Fibroblast of the aortic adventitia (primary cell): ENCODE data around the gene PDE11A. TPM values are rescaled to one million over a fixed set of nuclear protein-coding genes. Genes with fewer than 3 reads are reported as not detected.
"Not testable (repeated sequence)": the region's sequence is repeated elsewhere in the genome, so short reads cannot be mapped to it uniquely, and the experiment has no call there.

Experiments
- DNase-seq: peaks from one replicate; pipeline ENCODE4 v3.0.0-alpha.2; 2010; ENCODE audit warnings: low read depth
- H3K4me3 ChIP-seq: 2 replicates; pipeline ENCODE4 v1.5.1; 2011; ENCODE audit warnings: low read depth, mild to moderate bottlenecking, control low read depth, low read length, moderate library complexity
- total RNA-seq: library from RNA; depleted of rRNA; stranded (reverse); fragments of >200 nt; gene quantifications from 2 replicates; pipeline ENCODE4 v1.2.3, GENCODE V29; 2012; ENCODE audit warnings: low replicate concordance
- TF ChIP-seq, protein P1 (sequence below): IDR thresholded peaks from 2 replicates; pipeline ENCODE4 v1.5.1; 2011; ENCODE audit warnings: mild to moderate bottlenecking, low read length, control low read depth, inconsistent platforms; ENCODE audit not compliant: insufficient read depth

Gene PDE11A
- total RNA-seq, 1 donor: not detected

- DNase-seq: no peak
- TF ChIP-seq, protein P1, sequence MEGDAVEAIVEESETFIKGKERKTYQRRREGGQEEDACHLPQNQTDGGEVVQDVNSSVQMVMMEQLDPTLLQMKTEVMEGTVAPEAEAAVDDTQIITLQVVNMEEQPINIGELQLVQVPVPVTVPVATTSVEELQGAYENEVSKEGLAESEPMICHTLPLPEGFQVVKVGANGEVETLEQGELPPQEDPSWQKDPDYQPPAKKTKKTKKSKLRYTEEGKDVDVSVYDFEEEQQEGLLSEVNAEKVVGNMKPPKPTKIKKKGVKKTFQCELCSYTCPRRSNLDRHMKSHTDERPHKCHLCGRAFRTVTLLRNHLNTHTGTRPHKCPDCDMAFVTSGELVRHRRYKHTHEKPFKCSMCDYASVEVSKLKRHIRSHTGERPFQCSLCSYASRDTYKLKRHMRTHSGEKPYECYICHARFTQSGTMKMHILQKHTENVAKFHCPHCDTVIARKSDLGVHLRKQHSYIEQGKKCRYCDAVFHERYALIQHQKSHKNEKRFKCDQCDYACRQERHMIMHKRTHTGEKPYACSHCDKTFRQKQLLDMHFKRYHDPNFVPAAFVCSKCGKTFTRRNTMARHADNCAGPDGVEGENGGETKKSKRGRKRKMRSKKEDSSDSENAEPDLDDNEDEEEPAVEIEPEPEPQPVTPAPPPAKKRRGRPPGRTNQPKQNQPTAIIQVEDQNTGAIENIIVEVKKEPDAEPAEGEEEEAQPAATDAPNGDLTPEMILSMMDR: no peak
- H3K4me3 ChIP-seq: no peak overlapping the region
Measured at GRCh38 chr2:177972782-177973181, 99.8 kb downstream of the PDE11A start.

GRCh38 chr2:177972123-177972522 is 100.5 kb downstream of the PDE11A start:
- no peak for DNase-seq
- TF ChIP-seq, protein P1: no peak
- no peak overlapping the region for H3K4me3 ChIP-seq

DNA sequence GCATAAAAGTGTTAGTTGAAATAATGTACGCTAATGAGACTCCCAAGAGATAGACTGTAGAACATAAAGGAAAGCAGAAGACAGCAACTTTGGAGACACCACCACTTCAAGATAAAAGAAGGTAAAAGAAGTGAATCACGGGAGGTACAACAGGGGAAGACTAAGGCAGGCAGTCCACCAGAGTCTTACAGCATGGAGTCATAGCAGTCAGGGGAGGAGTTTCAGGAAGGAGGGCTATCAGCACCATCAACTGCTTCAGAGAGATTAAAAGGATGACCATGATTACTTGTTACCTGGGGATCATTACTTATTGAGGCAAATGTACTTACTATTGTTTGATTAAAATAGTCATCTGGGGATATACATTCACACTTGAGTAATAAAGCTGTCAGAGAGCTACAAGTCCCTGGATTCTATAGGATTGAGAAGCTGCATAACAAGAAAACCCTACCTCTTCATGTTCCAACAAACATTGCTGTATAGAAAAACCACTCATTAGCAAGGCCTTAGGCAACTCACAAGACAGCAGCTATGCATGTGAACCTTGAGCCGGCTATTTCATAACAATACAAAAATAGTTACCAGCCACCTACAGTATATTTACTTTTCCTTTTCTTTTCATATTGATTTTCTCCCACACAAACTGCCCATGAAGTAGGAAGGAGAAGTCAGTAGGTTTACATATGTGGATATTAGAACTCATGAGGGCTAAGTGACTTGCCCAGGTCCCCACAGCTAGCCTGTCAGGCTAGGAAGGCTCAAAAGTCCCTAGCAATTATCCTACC is 101.7 kb downstream of the PDE11A start:
- TF ChIP-seq, protein P1: no peak
- H3K4me3 ChIP-seq: no peak overlapping the region
- no peak for DNase-seq

DNA sequence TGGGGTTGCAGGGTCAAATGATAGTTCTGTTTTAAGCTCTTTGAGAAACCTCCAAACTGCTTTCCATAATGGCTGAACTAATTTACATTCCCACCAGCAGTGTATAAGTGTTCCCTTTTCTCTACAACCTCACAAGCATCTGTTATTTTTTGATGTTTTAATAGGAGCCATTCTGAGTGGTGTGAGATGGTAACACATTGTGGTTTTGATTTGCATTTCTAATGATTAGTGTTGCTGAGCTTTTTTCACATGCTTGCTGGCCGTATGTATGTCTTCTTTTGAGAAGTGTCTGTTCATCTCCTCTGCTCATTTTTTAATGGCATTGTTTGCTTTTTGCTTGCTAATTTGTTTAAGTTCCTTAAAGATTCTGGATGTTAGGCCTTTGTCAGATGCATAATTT is 107.7 kb downstream of the PDE11A start:
- TF ChIP-seq, protein P1: no peak
- DNase-seq: no peak
- H3K4me3 ChIP-seq: no peak overlapping the region

- TF ChIP-seq, protein P1: no peak
- H3K4me3 ChIP-seq: no peak overlapping the region
- no peak for DNase-seq
Measured at GRCh38 chr2:177952151-177952550, 120.4 kb downstream of the PDE11A start.

DNA sequence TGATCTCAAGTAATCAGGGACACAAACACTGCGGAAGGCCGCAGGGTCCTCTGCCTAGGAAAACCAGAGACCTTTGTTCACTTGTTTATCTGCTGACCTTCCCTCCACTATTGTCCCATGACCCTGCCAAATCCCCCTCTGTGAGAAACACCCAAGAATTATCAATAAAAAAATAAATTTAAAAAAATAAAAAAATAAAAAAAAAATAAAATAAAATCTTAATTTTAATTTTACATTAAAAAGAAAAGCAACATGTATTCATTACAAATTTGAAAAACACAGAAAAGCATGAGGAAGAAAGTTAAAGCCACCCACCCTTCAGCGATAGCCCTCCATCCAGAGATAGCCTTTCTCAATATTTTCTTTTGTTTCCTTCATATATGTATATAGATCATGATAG is 125.0 kb downstream of the PDE11A start:
- not testable (repeated sequence) for DNase-seq, H3K4me3 ChIP-seq

GRCh38 chr2:177944530-177944929 is 128.0 kb downstream of the PDE11A start:
- DNase-seq, H3K4me3 ChIP-seq: not testable (repeated sequence)

DNA sequence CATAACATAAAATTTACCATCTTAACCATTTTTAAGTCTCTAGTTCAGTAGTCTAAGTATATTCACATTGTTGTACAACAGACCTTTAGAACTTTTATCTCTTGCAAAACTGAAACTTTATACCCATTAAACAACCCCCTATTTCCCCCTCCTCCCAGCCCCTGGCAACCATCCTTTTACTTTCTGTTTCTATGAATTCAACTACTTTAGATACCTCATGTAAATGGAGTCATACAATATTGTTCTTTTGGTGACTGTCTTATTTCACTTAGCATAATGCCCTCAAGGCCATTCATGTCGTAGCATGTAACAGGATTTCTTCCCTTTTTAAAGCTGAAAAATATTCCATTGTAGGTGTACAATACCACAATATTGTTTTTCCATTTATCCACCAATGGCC is 129.8 kb downstream of the PDE11A start:
- H3K4me3 ChIP-seq: no peak overlapping the region
- TF ChIP-seq, protein P1: no peak
- DNase-seq: no peak
